Myocyte (in vitro differentiated cells): ENCODE results near the gene ADGRG6. TPM values are rescaled to one million over a fixed set of nuclear protein-coding genes. Genes with fewer than 3 reads are reported as not detected.

Source experiments
- DNase-seq: peaks from one replicate; pipeline ENCODE4 v3.0.0-alpha.2; 2012; ENCODE audit warnings: low read depth
- total RNA-seq: library from RNA; depleted of rRNA; stranded (reverse); fragments of >200 nt; gene quantifications from 2 replicates; pipeline ENCODE4 v1.2.3, GENCODE V29; 2014

The ADGRG6 gene
- total RNA-seq, 1 donor from 2014 or later: 1.2 TPM

- no peak for DNase-seq
Measured at GRCh38 chr6:142290851-142291250, 11.0 kb upstream of the ADGRG6 start.

- no peak for DNase-seq
Measured at GRCh38 chr6:142291512-142291911, 10.3 kb upstream of the ADGRG6 start.

GRCh38 chr6:142292166-142292924, 9.5 kb upstream of the ADGRG6 start:
- no peak for DNase-seq

- no peak for DNase-seq
Measured at GRCh38 chr6:142293121-142293520, 8.7 kb upstream of the ADGRG6 start.

GRCh38 chr6:142294679-142295078, 7.1 kb upstream of the ADGRG6 start:
- no peak for DNase-seq

GRCh38 chr6:142296975-142297604, 4.7 kb upstream of the ADGRG6 start:
- DNase-seq: no peak

GRCh38 chr6:142297605-142297995, 4.2 kb upstream of the ADGRG6 start:
- DNase-seq: no peak

- DNase-seq: peak; percentile 50
Measured at GRCh38 chr6:142297996-142298753, 3.6 kb upstream of the ADGRG6 start.

- DNase-seq: no peak
Measured at GRCh38 chr6:142300302-142300701, 1.5 kb upstream of the ADGRG6 start.

- peak; percentile 18 for DNase-seq
Measured at GRCh38 chr6:142300758-142301650, 803 bp upstream of the ADGRG6 start.

GRCh38 chr6:142302421-142303175, 791 bp downstream of the ADGRG6 start:
- no peak for DNase-seq

GRCh38 chr6:142303176-142303533, 1.3 kb downstream of the ADGRG6 start:
- DNase-seq: no peak

GRCh38 chr6:142304241-142304640, 2.4 kb downstream of the ADGRG6 start:
- no peak for DNase-seq

GRCh38 chr6:142306736-142307135, 4.9 kb downstream of the ADGRG6 start:
- DNase-seq: no peak

GRCh38 chr6:142307963-142308748, 6.3 kb downstream of the ADGRG6 start:
- no peak for DNase-seq

- no peak for DNase-seq
Measured at GRCh38 chr6:142309426-142309825, 7.6 kb downstream of the ADGRG6 start.

- DNase-seq: peak; percentile 6
Measured at GRCh38 chr6:142313284-142313683, 11.5 kb downstream of the ADGRG6 start.

- no peak for DNase-seq
Measured at GRCh38 chr6:142316791-142317368, 15.1 kb downstream of the ADGRG6 start.

- no peak for DNase-seq
Measured at GRCh38 chr6:142318714-142319113, 16.9 kb downstream of the ADGRG6 start.
